Natural killer cell (primary cell): ENCODE results near the gene WNK1. TPM values are rescaled to one million over a fixed set of nuclear protein-coding genes. Genes with fewer than 3 reads are reported as not detected.
A peak's percentile ranks its signal among the peaks of the same experiment; 100 is the strongest.
"Not testable (repeated sequence)": the region's sequence is repeated elsewhere in the genome, so short reads cannot be mapped to it uniquely, and the experiment has no call there.

ENCODE experiments used
- ATAC-seq, 3 donors: fragments of 150-1000 bp in 2 of 3; fragments of 200-7000 bp in 1 of 3; cut with Tn5 transposase; 1 replicate in 1 of 3; 2 replicates in 2 of 3; pipeline ENCODE4 v1.10.0; 2021; ENCODE audit warnings: mild to moderate bottlenecking in 2 of 3, moderate library complexity in 2 of 3
- DNase-seq, 2 donors: peaks; one replicate each; pipeline versions ENCODE4 v3.0.0 to v3.0.0-alpha.2; 2013 to 2021; ENCODE audit warnings: mixed read lengths in 1 of 2
- H3K27ac ChIP-seq: one replicate; pipeline ENCODE4 v1.5.1; 2013; ENCODE audit warnings: mild to moderate bottlenecking, low read length
- H3K27me3 ChIP-seq: one replicate; pipeline ENCODE4 v1.6.1; 2013; ENCODE audit warnings: low read length; ENCODE audit not compliant: control insufficient read depth, insufficient read depth
- H3K36me3 ChIP-seq: one replicate; pipeline ENCODE4 v1.6.1; 2013; ENCODE audit warnings: low read length; ENCODE audit not compliant: control insufficient read depth, insufficient read depth
- H3K4me1 ChIP-seq: one replicate; pipeline ENCODE4 v1.6.1; 2013; ENCODE audit warnings: low read length; ENCODE audit not compliant: control insufficient read depth, insufficient read depth
- H3K4me3 ChIP-seq: one replicate; pipeline ENCODE4 v1.5.1; 2013; ENCODE audit warnings: low read length
- H3K9me3 ChIP-seq: one replicate; pipeline ENCODE4 v1.6.1; 2013; ENCODE audit warnings: low read length; ENCODE audit not compliant: control insufficient read depth, insufficient read depth
- H3K27ac Mint-ChIP-seq, 2 donors: one replicate each; pipeline ENCODE4 v1.8.0; 2022; ENCODE audit warnings: mild to moderate bottlenecking in 2 of 2, mixed read lengths in 2 of 2, moderate library complexity in 1 of 2
- H3K27me3 Mint-ChIP-seq, 2 donors: one replicate each; pipeline ENCODE4 v1.8.0; 2022; ENCODE audit warnings: low read depth in 2 of 2, mixed read lengths in 2 of 2
- H3K36me3 Mint-ChIP-seq: one replicate; pipeline ENCODE4 v1.8.0; 2022; ENCODE audit warnings: mixed read lengths
- H3K4me1 Mint-ChIP-seq, 2 donors: one replicate each; pipeline ENCODE4 v1.8.0; 2022; ENCODE audit warnings: mixed read lengths in 2 of 2
- H3K4me3 Mint-ChIP-seq: one replicate; pipeline ENCODE4 v1.8.0; 2022; ENCODE audit warnings: mild to moderate bottlenecking, moderate library complexity, mixed read lengths
- H3K9me3 Mint-ChIP-seq, 2 donors: one replicate each; pipeline ENCODE4 v1.8.0; 2022; ENCODE audit warnings: mixed read lengths in 2 of 2
- CTCF ChIP-seq: fragments of 200-600 bp; IDR thresholded peaks from one replicate; pipeline ENCODE4 v1.8.0; 2022; ENCODE audit warnings: antibody characterized with exemption
- WGBS: methylation state at CpG from one replicate; pipeline ENCODE4 v1.1.7; 2013; ENCODE audit warnings: missing lambda C conversion rate; ENCODE audit not compliant: insufficient coverage; 5-methylcytosine and 5-hydroxymethylcytosine counted together
- intact Hi-C: fragments of 100-400 bp; cut with micrococcal nuclease; formaldehyde crosslinking; loops from one replicate; pipeline ENCODE4 v1.14.2; 2022
- total RNA-seq, 4 donors: library from RNA; stranded (reverse); fragments of 120-200 nt in 1 of 4; gene quantifications; one replicate each; pipeline versions ENCODE4 v1.2.3 to v1.2.4, GENCODE V29; 2013 to 2022

Gene WNK1
- total RNA-seq = 100 to 1,000 TPM; 177 to 203 (median 192) TPM
- 152 TPM for total RNA-seq (2013)

GRCh38 chr12:751999-752694 is at the start of gene WNK1:
Gene WNK1, plus strand, starts transcription at chr12:752579. Its CDS starts 987 bp downstream, at chr12:753566.
- H3K4me3 ChIP-seq = peak within 1 kb of the TSS; percentile 97
- H3K36me3 Mint-ChIP-seq = no peaks in the 10 kb centered on the region
- H3K4me3 Mint-ChIP-seq = peak within 1 kb of the TSS; percentile 96
- H3K27me3 Mint-ChIP-seq = no peaks in the 10 kb centered on the region
- H3K27me3 ChIP-seq = no peaks in the 10 kb centered on the region
- peak within 1 kb of the TSS; percentile 98 for H3K27ac ChIP-seq
- WGBS = 0% methylated on average over 38 of the region's 41 CpGs
- ATAC-seq (peak; percentile 76 to 90 (median 80)), DNase-seq (peak; percentile 95 to 99)
- peak within 1 kb of the TSS in 1 of 2 donors; percentile 84 for H3K27ac Mint-ChIP-seq
- no peak for TF ChIP-seq CTCF
- intact Hi-C loops = loop anchor here (1.0 to 5.0 kb wide), 7 partner anchors 60 to 840 kb away; partner anchors contain the start of genes FBXL14 and RAD52
- H3K4me1 ChIP-seq = peaks cover 13% of the 10 kb centered on the region
- no peaks in the 10 kb centered on the region for H3K9me3 Mint-ChIP-seq
- H3K9me3 ChIP-seq = no peaks in the 10 kb centered on the region
- H3K4me1 Mint-ChIP-seq = peaks cover 41 to 42% of the 10 kb centered on the region in 2 donors
- no peaks in the 10 kb centered on the region for H3K36me3 ChIP-seq

- H3K9me3 Mint-ChIP-seq = no peaks in the 10 kb centered on the region
- intact Hi-C loops = no loop called here
- H3K4me1 Mint-ChIP-seq = no peaks in the 10 kb centered on the region
- H3K27me3 Mint-ChIP-seq = peaks cover 0 to 3% of the 10 kb centered on the region in 2 donors
- Histone ChIP-seq H3K9me3 (no peaks in the 10 kb centered on the region), H3K36me3 (no peaks in the 10 kb centered on the region), H3K4me3 (no peak overlapping the region), H3K4me1 (no peaks in the 10 kb centered on the region), H3K27ac (no peak overlapping the region), H3K27me3 (no peaks in the 10 kb centered on the region)
- H3K4me3 Mint-ChIP-seq = no peak overlapping the region
- H3K36me3 Mint-ChIP-seq = no peaks in the 10 kb centered on the region
- WGBS = 94% methylated on average over 5 of the region's 5 CpGs
- TF ChIP-seq CTCF = no peak
- no peak overlapping the region for H3K27ac Mint-ChIP-seq
- ATAC-seq (no peak), DNase-seq (no peak)
Measured at GRCh38 chr12:704516-705242, 47.7 kb upstream of the WNK1 start.

- intact Hi-C loops, H3K27ac ChIP-seq, H3K27me3 ChIP-seq, H3K27ac Mint-ChIP-seq, H3K27me3 Mint-ChIP-seq, H3K4me1 ChIP-seq, DNase-seq, H3K4me3 ChIP-seq, H3K36me3 Mint-ChIP-seq, ATAC-seq, H3K9me3 ChIP-seq, H3K4me1 Mint-ChIP-seq, H3K36me3 ChIP-seq, H3K4me3 Mint-ChIP-seq, H3K9me3 Mint-ChIP-seq: not testable (repeated sequence)
- WGBS = 65% methylated on average over 2 of the region's 3 CpGs
Measured at GRCh38 chr12:708084-708483, 44.3 kb upstream of the WNK1 start.

DNA sequence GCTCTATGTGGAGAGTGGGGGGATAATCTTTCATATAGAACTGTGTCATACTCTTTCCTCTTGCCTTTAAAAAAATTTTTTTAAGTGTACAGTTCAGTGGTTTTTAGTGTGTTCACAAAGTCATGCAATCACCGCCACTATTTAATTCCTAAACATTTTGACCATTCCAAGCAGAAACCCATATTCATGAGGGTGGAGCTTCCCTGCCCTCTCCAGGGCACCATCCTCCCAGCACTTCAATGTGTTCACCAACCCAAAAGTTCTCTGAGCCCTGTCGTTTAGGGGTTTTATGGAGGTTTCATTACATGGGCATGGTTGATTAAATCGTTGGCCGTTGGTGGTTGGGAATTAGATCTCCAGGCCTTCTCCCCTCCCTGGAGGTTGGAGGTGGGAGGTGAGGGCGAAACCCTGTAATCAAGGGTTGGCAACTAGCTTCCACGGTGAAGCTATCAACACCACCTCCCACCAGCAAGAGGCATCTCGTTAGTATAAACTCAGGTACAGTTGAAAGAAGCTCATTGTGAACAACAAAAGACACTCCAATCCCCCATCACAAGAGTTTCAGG is 42.8 kb upstream of the WNK1 start:
- DNase-seq = no peak
- Histone ChIP-seq H3K4me3 (no peak overlapping the region), H3K27ac (no peak overlapping the region), H3K9me3 (no peaks in the 10 kb centered on the region), H3K36me3 (no peaks in the 10 kb centered on the region), H3K4me1 (no peaks in the 10 kb centered on the region), H3K27me3 (no peaks in the 10 kb centered on the region)
- no peak for TF ChIP-seq CTCF
- ATAC-seq = no peak
- H3K27me3 Mint-ChIP-seq = no peaks in the 10 kb centered on the region
- H3K4me1 Mint-ChIP-seq = no peaks in the 10 kb centered on the region
- intact Hi-C loops = no loop called here
- H3K9me3 Mint-ChIP-seq = no peaks in the 10 kb centered on the region
- no peaks in the 10 kb centered on the region for H3K36me3 Mint-ChIP-seq
- 94% methylated on average over 7 of the region's 7 CpGs for WGBS
- no peak overlapping the region for H3K4me3 Mint-ChIP-seq
- no peak overlapping the region for H3K27ac Mint-ChIP-seq
